ENCODE data around the gene CADM2.

DNA sequence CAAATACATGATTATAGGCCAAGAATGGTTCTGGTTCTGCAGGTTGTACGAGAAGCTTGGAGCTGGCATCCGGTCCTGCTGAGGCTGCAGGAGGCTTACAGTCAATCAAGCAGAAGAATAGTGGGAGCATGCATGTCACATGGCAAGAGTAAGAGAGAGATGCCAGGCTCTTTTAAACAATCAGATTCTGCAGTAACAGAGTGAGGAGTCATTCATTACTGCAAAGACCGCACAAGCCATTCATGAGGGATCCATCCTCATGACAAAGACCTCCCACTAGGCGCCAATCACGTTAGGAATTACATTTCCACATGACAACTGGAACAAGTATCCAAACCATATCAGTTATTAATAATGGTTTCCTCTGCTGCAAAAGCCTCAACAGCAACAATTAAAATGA is 536.8 kb downstream of the CADM2 start:
- TF ChIP-seq, protein P1, sequence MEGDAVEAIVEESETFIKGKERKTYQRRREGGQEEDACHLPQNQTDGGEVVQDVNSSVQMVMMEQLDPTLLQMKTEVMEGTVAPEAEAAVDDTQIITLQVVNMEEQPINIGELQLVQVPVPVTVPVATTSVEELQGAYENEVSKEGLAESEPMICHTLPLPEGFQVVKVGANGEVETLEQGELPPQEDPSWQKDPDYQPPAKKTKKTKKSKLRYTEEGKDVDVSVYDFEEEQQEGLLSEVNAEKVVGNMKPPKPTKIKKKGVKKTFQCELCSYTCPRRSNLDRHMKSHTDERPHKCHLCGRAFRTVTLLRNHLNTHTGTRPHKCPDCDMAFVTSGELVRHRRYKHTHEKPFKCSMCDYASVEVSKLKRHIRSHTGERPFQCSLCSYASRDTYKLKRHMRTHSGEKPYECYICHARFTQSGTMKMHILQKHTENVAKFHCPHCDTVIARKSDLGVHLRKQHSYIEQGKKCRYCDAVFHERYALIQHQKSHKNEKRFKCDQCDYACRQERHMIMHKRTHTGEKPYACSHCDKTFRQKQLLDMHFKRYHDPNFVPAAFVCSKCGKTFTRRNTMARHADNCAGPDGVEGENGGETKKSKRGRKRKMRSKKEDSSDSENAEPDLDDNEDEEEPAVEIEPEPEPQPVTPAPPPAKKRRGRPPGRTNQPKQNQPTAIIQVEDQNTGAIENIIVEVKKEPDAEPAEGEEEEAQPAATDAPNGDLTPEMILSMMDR (IDR thresholded peaks at IDR 0.05), result no peak
- no peak for TF ChIP-seq ZFX (IDR thresholded peaks at IDR 0.05; ENCODE audit: borderline replicate concordance)
